Measurements from ENCODE around the gene MRPS17.

The MRPS17 gene

GRCh38 chr7:55973747-55974250 lies 22.1 kb downstream of the MRPS17 start:
- no peak overlapping the region for H3K4me3 ChIP-seq (ENCODE audit: low read length)
- TF ChIP-seq CTCF (conservative IDR thresholded peaks at IDR 0.05; ENCODE audit: low read depth, low read length): no peak
- DNase-seq (ENCODE audit: low read depth): no peak

GRCh38 chr7:55975988-55976633 lies 24.4 kb downstream of the MRPS17 start:
- TF ChIP-seq CTCF (conservative IDR thresholded peaks at IDR 0.05; ENCODE audit: low read depth, low read length): no peak
- DNase-seq (ENCODE audit: low read depth): no peak
- H3K4me3 ChIP-seq (ENCODE audit: low read length): no peak overlapping the region

GRCh38 chr7:55977831-55978230 lies 26.2 kb downstream of the MRPS17 start:
- no peak overlapping the region for H3K4me3 ChIP-seq (ENCODE audit: low read length)
- peak; percentile 51 for DNase-seq (ENCODE audit: low read depth)
- TF ChIP-seq CTCF (conservative IDR thresholded peaks at IDR 0.05; ENCODE audit: low read depth, low read length): no peak

- TF ChIP-seq CTCF (conservative IDR thresholded peaks at IDR 0.05; ENCODE audit: low read depth, low read length): no peak
- H3K4me3 ChIP-seq (ENCODE audit: low read length): no peak overlapping the region
- no peak for DNase-seq (ENCODE audit: low read depth)
Observed at GRCh38 chr7:55980266-55980665, 28.6 kb downstream of the MRPS17 start.

DNA sequence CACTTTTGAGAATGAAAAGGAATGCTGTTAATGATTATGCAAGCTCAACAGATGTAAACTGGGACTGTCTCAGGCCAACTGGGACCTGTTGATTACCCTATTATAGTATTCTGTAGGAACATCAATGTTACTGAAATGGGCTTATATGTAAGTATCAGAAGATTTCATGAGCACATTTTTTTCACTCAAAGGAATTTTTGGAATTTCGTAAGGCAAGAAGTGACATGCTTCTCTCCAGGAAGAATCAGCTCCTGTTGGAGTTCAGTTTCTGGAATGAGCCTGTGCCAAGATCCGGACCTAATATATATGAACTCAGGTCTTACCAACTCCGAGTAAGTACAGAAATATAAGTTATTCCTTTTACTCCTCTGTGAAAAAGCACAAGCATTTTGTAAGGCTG lies 31.9 kb downstream of the MRPS17 start:
- no peak overlapping the region for H3K4me3 ChIP-seq (ENCODE audit: low read length)
- TF ChIP-seq CTCF (conservative IDR thresholded peaks at IDR 0.05; ENCODE audit: low read depth, low read length): no peak
- DNase-seq (ENCODE audit: low read depth): no peak

- H3K4me3 ChIP-seq (ENCODE audit: low read length): no peak overlapping the region
- no peak for DNase-seq (ENCODE audit: low read depth)
- no peak for TF ChIP-seq CTCF (conservative IDR thresholded peaks at IDR 0.05; ENCODE audit: low read depth, low read length)
Observed at GRCh38 chr7:55992346-55992745, 40.7 kb downstream of the MRPS17 start.

- DNase-seq (ENCODE audit: low read depth): no peak
- H3K4me3 ChIP-seq (ENCODE audit: low read length): no peak overlapping the region
- TF ChIP-seq CTCF (conservative IDR thresholded peaks at IDR 0.05; ENCODE audit: low read depth, low read length): no peak
Observed at GRCh38 chr7:55996856-55997500, 45.3 kb downstream of the MRPS17 start.

Data from retinal pigment epithelial cell (primary cell).